Sigmoid colon (tissue), 4 donors: ENCODE data around the gene SLC6A19.

Source experiments
- EP300 ChIP-seq, 4 donors: sonication (generic); formaldehyde crosslinking; IDR thresholded peaks; one replicate each; pipeline ENCODE4 v1.6.1; 2017; ENCODE audit warnings: antibody characterized with exemption in 4 of 4
- POLR2A ChIP-seq, 2 donors: fragments of 450-650 bp; IDR thresholded peaks; one replicate each; pipeline ENCODE4 v1.6.1; 2016; ENCODE audit warnings: antibody characterized with exemption in 2 of 2, mild to moderate bottlenecking in 2 of 2, moderate library complexity in 2 of 2
- POLR2AphosphoS5 ChIP-seq, 4 donors: sonication (generic); formaldehyde crosslinking; IDR thresholded peaks; one replicate each; pipeline ENCODE4 v1.6.1; 2017; ENCODE audit warnings: antibody characterized with exemption in 4 of 4
- TF ChIP-seq, protein P1 (sequence below), 4 experiments: fragments of 450-650 bp in 3 of 4; fragments of 200-600 bp in 1 of 4; IDR thresholded peaks; one replicate each; pipeline ENCODE4 v1.5.1; 2016 to 2019; ENCODE audit warnings: antibody characterized with exemption in 4 of 4, mild to moderate bottlenecking in 3 of 4, moderate library complexity in 2 of 4

DNA sequence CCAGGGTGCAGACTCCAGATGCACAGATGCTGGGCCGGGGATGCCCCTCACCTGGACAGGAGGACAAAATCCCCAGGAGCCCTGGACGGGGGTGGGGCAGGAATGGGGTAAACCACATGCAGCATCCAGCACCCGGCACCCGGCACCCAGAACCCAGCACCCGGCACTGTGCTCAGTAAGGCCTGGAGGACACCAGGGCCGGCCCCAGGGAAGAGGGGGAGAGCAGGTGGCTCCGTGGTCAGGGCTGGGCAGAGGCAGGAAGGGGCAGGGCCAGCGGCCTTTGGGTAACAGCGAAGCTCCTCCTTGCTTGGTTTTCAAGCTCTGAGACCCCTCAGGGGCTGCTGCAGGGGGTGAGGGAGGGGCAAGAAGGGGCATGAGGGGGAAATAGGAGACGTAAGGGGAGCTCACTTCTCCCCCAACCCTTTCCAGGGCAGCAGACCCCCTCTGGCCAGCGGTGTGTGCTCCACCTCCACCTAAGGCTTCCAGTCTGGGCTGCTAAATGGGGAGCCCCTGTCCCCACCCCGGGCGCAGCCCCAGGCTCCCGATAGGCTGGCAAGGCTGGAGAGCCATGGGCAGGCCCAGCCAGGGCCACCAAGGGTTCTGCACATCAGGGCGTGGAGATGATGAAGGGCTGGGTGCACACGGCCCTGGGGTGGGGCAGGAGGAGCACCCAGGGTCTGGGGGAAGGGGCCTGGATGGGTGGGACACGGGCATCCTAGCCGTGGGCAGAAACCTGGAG is 17.8 kb upstream of the SLC6A19 start:
- TF ChIP-seq POLR2AphosphoS5 (IDR thresholded peaks at IDR 0.05) (no peak), EP300 (IDR thresholded peaks at IDR 0.05) (no peak), POLR2A (IDR thresholded peaks at IDR 0.05) (no peak)
- TF ChIP-seq, protein P1, sequence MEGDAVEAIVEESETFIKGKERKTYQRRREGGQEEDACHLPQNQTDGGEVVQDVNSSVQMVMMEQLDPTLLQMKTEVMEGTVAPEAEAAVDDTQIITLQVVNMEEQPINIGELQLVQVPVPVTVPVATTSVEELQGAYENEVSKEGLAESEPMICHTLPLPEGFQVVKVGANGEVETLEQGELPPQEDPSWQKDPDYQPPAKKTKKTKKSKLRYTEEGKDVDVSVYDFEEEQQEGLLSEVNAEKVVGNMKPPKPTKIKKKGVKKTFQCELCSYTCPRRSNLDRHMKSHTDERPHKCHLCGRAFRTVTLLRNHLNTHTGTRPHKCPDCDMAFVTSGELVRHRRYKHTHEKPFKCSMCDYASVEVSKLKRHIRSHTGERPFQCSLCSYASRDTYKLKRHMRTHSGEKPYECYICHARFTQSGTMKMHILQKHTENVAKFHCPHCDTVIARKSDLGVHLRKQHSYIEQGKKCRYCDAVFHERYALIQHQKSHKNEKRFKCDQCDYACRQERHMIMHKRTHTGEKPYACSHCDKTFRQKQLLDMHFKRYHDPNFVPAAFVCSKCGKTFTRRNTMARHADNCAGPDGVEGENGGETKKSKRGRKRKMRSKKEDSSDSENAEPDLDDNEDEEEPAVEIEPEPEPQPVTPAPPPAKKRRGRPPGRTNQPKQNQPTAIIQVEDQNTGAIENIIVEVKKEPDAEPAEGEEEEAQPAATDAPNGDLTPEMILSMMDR (IDR thresholded peaks at IDR 0.05): no peak
